ENCODE measurements around the gene SERPINB12.

Gene SERPINB12

DNA sequence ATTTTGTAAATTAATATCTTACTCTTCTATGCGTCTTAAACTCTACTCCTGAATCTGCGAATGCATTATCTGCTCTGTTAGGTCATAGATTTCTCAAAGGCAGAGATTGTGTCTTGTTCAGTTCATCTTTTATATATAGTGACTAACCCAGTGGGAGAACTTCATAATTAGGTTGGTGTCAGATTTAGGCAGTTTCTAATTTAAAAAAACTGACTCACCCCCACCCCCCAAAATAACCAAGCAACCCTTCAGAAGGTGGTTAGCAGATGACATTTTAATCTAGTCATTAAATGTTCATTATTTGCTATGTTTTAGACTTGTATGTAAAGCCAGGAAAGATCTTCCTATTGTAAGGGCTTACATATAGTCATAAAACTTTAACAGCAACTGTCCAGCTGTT, 10.4 kb downstream of the SERPINB12 start:
- TF ChIP-seq TAF1 (IDR thresholded peaks at IDR 0.05; ENCODE audit: low read depth) (no peak), CREB1 (IDR thresholded peaks at IDR 0.05; ENCODE audit: low read depth) (no peak), FOXM1 (IDR thresholded peaks at IDR 0.05; ENCODE audit: borderline replicate concordance, low read depth) (no peak), TCF12 (IDR thresholded peaks at IDR 0.05; ENCODE audit: low read depth) (no peak), TEAD4 (IDR thresholded peaks at IDR 0.05) (no peak), YY1 (IDR thresholded peaks at IDR 0.05; ENCODE audit: low read depth) (no peak), EP300 (IDR thresholded peaks at IDR 0.05; ENCODE audit: borderline replicate concordance) (no peak), RAD21 (IDR thresholded peaks at IDR 0.05; ENCODE audit: low read depth) (no peak), EGR1 (IDR thresholded peaks at IDR 0.05) (no peak)
- TF ChIP-seq, protein P1, sequence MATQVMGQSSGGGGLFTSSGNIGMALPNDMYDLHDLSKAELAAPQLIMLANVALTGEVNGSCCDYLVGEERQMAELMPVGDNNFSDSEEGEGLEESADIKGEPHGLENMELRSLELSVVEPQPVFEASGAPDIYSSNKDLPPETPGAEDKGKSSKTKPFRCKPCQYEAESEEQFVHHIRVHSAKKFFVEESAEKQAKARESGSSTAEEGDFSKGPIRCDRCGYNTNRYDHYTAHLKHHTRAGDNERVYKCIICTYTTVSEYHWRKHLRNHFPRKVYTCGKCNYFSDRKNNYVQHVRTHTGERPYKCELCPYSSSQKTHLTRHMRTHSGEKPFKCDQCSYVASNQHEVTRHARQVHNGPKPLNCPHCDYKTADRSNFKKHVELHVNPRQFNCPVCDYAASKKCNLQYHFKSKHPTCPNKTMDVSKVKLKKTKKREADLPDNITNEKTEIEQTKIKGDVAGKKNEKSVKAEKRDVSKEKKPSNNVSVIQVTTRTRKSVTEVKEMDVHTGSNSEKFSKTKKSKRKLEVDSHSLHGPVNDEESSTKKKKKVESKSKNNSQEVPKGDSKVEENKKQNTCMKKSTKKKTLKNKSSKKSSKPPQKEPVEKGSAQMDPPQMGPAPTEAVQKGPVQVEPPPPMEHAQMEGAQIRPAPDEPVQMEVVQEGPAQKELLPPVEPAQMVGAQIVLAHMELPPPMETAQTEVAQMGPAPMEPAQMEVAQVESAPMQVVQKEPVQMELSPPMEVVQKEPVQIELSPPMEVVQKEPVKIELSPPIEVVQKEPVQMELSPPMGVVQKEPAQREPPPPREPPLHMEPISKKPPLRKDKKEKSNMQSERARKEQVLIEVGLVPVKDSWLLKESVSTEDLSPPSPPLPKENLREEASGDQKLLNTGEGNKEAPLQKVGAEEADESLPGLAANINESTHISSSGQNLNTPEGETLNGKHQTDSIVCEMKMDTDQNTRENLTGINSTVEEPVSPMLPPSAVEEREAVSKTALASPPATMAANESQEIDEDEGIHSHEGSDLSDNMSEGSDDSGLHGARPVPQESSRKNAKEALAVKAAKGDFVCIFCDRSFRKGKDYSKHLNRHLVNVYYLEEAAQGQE (IDR thresholded peaks at IDR 0.05; ENCODE audit: low read depth), result no peak
- TF ChIP-seq, protein P2, sequence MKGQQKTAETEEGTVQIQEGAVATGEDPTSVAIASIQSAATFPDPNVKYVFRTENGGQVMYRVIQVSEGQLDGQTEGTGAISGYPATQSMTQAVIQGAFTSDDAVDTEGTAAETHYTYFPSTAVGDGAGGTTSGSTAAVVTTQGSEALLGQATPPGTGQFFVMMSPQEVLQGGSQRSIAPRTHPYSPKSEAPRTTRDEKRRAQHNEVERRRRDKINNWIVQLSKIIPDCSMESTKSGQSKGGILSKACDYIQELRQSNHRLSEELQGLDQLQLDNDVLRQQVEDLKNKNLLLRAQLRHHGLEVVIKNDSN (IDR thresholded peaks at IDR 0.05), result no peak

DNA sequence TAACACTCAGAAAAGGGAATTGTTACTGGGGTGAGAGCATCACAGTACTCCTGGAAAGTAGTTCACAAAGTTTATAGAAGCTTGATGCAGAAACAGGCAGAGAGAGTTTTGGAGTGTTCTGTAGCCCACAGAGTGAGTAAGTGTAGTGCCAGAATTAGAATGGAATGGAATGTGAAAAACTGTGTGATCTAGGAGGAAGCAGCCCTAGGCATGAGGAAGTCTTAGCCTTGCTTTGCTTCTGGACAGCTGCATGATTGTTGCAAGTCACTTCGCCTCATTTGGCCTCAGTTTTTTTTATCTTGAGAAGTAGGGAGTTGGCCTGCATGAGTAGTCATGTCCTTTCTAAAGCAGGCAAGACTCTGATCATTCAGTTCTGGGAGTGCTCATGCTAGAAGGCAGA, 10.9 kb downstream of the SERPINB12 start:
- TF ChIP-seq EP300 (IDR thresholded peaks at IDR 0.05; ENCODE audit: borderline replicate concordance) (no peak), TEAD4 (IDR thresholded peaks at IDR 0.05) (no peak)

DNA sequence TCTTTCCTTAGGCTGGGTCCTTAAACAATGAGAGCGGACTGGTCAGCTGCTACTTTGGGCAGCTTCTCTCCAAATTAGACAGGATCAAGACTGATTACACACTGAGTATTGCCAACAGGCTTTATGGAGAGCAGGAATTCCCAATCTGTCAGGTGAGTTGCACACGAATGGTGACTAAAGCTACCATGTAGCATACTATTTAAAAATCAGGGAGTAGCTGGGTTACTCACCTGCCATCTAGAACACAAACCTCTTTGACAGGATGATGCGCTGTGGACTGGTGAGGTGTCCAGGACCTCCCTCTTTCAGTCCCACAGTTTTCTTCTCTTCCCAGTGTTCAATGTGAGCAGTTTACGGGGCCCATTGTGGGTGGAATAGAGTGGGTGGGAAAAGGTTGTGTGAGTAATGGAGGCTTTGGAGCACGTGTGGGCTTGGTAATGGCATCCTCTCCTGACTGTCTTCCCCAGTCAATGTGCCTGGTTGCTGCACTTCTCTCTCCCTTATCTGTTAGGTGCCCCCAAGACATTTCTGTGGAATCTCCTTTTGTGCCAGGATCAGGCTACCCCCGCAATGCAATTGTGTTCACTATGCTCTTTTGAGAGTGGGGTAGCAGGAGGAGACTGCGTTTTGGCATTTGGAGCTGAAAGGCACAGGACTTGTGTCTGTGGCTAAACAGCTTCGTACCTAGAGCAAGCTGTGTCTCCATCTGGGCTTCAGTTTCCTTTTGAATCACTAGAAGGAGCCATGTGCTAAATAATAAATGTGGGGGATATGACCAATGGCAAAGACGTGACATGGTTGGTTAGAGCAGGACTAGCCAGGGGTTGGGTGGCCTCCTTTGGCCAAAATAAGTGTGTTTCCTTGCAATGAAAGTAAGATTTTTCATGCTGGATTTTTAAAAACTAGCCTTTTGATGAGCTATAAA, 17.7 kb downstream of the SERPINB12 start:
- TF ChIP-seq, protein P3, sequence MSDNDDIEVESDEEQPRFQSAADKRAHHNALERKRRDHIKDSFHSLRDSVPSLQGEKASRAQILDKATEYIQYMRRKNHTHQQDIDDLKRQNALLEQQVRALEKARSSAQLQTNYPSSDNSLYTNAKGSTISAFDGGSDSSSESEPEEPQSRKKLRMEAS (IDR thresholded peaks at IDR 0.05), result no peak
- TF ChIP-seq RAD21 (IDR thresholded peaks at IDR 0.05; ENCODE audit: low read depth), result no peak
- TF ChIP-seq EGR1 (IDR thresholded peaks at IDR 0.05), result no peak
- no peak for TF ChIP-seq TCF12 (IDR thresholded peaks at IDR 0.05; ENCODE audit: low read depth)
- no peak for TF ChIP-seq YY1 (IDR thresholded peaks at IDR 0.05; ENCODE audit: low read depth)
- TF ChIP-seq ZBTB7A (IDR thresholded peaks at IDR 0.05; ENCODE audit: low read depth), result no peak
- no peak for TF ChIP-seq FOXM1 (IDR thresholded peaks at IDR 0.05; ENCODE audit: borderline replicate concordance, low read depth)
- no peak for TF ChIP-seq TEAD4 (IDR thresholded peaks at IDR 0.05)
- no peak for TF ChIP-seq TAF1 (IDR thresholded peaks at IDR 0.05; ENCODE audit: low read depth)
- TF ChIP-seq EP300 (IDR thresholded peaks at IDR 0.05; ENCODE audit: borderline replicate concordance), result no peak
- TF ChIP-seq CEBPB (IDR thresholded peaks at IDR 0.05), result no peak
- TF ChIP-seq, protein P2 (IDR thresholded peaks at IDR 0.05), result no peak
- no peak for TF ChIP-seq NFIC (IDR thresholded peaks at IDR 0.05)
- TF ChIP-seq, protein P1 (IDR thresholded peaks at IDR 0.05; ENCODE audit: low read depth), result no peak
- TF ChIP-seq CREB1 (IDR thresholded peaks at IDR 0.05; ENCODE audit: low read depth), result no peak

DNA sequence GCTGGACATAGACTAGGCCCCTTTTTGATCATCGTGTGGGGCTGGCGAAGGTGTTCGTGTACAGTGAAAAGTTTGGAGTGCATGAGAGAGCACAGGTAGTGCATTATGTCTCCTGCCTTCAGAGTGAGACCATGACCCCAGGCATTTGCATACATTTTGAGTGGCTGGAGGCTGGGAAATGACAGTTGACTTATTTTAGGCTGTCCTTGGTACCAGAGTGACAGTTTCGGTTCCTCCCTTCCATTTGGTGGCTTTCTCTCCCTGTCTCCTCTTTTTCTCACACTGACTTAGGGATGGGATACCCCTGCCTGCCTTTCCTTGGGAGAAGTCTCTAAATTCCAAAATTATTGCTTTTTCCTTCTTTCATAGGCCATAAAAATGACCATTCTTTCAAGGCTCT, 20.1 kb downstream of the SERPINB12 start:
- TF ChIP-seq FOXM1 (IDR thresholded peaks at IDR 0.05; ENCODE audit: borderline replicate concordance, low read depth) (no peak), EP300 (IDR thresholded peaks at IDR 0.05; ENCODE audit: borderline replicate concordance) (no peak), CEBPB (IDR thresholded peaks at IDR 0.05) (no peak), ZBTB7A (IDR thresholded peaks at IDR 0.05; ENCODE audit: low read depth) (no peak), CREB1 (IDR thresholded peaks at IDR 0.05; ENCODE audit: low read depth) (no peak), RAD21 (IDR thresholded peaks at IDR 0.05; ENCODE audit: low read depth) (no peak)
- TF ChIP-seq, protein P1 (IDR thresholded peaks at IDR 0.05; ENCODE audit: low read depth), result no peak

Measured in Ishikawa (cell line).